NB4 (cell line): ENCODE data around the gene PSMC3.

ENCODE experiments used
- DNase-seq: peaks from one replicate; pipeline ENCODE4 v3.0.0; 2010; ENCODE audit warnings: low read depth
- H3K4me3 ChIP-seq: one replicate; pipeline ENCODE4 v1.5.1; 2011; ENCODE audit warnings: mild to moderate bottlenecking, low read depth, low read length, moderate library complexity
- MYC ChIP-seq: IDR thresholded peaks from 2 replicates; pipeline ENCODE4 v1.6.1; 2011; ENCODE audit warnings: low read depth, low read length
- POLR2A ChIP-seq: IDR thresholded peaks from 2 replicates; pipeline ENCODE4 v1.6.1; 2011; ENCODE audit warnings: mild to moderate bottlenecking; ENCODE audit not compliant: insufficient read length; ENCODE audit errors: extremely low read depth
- TF ChIP-seq, protein P1 (sequence below): IDR thresholded peaks from one replicate; pipeline ENCODE4 v1.5.1; 2012; ENCODE audit warnings: low read depth, low read length
- TF ChIP-seq, protein P2 (sequence below): IDR thresholded peaks from 2 replicates; pipeline ENCODE4 v1.6.1; 2011; ENCODE audit warnings: low read depth, low read length

Gene PSMC3

DNA sequence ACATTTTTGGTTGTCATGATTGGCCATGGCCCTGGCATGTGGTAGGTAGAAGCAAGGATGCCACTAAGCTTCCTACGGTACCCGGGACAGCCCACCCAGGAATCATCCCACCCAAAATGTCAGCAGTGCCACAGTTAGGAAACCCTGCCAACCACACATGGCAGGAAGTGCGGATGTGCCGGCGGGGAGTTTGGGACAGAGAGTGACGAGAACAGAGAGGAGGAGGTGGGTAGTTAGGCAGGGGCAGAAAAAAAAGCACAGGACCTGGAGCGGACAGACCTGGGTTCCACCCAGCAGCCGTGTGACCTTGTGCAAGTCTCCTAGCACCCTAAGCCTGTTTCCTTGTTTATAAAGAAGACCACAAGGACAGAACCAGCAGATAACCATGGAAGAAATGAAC, 51.2 kb downstream of the PSMC3 start:
- peak overlapping the region; percentile 90 for H3K4me3 ChIP-seq
- no peak for TF ChIP-seq POLR2A
- TF ChIP-seq, protein P1, sequence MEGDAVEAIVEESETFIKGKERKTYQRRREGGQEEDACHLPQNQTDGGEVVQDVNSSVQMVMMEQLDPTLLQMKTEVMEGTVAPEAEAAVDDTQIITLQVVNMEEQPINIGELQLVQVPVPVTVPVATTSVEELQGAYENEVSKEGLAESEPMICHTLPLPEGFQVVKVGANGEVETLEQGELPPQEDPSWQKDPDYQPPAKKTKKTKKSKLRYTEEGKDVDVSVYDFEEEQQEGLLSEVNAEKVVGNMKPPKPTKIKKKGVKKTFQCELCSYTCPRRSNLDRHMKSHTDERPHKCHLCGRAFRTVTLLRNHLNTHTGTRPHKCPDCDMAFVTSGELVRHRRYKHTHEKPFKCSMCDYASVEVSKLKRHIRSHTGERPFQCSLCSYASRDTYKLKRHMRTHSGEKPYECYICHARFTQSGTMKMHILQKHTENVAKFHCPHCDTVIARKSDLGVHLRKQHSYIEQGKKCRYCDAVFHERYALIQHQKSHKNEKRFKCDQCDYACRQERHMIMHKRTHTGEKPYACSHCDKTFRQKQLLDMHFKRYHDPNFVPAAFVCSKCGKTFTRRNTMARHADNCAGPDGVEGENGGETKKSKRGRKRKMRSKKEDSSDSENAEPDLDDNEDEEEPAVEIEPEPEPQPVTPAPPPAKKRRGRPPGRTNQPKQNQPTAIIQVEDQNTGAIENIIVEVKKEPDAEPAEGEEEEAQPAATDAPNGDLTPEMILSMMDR: no peak
- TF ChIP-seq, protein P2, sequence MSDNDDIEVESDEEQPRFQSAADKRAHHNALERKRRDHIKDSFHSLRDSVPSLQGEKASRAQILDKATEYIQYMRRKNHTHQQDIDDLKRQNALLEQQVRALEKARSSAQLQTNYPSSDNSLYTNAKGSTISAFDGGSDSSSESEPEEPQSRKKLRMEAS: no peak
- TF ChIP-seq MYC: no peak
- DNase-seq: no peak

DNA sequence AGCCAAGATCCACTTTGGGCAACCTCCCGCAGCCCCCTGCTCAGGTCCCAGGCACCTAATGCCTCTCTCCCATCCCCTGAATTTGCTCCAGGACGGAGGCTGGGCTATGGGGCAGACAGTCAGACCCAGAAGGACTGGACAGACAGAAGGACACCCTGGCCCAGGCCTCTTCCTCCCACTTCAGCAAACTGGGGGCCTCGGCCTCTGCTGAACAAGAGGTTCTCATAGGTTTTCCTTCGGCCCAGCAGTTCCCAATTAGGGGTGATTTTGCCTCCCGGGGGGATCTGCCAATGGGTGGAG, 51.6 kb downstream of the PSMC3 start:
- no peak for DNase-seq
- TF ChIP-seq, protein P1: no peak
- H3K4me3 ChIP-seq: peak overlapping the region; percentile 90

DNA sequence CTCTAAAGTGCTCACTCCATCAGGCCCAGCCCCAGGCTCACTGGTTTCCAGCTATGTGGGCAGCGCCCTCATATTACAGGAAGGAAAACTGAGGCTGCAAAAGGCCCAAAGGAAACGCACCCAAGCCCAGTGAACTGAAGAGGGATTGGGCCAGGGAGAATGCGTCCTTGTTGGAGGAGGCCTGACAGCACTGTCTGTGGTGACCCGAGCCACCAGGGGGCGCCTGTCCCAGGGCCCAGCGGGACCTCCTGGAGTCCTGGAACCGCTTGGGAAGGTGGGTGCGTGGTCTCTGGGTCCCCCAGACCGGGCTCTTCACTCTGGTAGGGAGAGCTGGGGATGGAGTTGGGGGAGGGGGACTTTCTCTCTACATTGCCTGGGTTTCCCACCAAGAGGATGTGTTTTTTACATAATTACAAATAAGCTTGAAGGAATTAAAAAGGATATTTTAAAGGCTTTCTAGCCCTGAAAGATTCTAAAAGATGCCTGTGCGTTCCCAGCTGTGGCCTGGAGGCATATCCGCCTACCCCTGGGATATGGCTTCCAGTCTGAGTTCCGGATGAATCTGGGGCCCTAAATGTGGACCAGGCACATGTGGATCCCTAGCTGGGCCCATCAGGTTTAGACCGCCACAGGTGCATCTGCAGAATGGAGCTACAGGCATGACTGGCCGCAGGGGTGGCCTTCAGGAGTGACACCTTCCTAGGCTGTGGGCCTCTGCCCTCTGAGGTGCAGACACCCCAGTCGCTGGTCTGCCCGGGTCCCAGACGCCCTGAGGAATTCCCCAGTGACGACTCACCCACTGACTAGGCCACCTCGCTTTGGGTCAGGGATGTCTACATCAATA, 52.1 kb downstream of the PSMC3 start:
- peak; percentile 73 for DNase-seq
- H3K4me3 ChIP-seq: peak overlapping the region; percentile 90
- TF ChIP-seq MYC: no peak
- TF ChIP-seq, protein P1: peak; percentile 79

DNA sequence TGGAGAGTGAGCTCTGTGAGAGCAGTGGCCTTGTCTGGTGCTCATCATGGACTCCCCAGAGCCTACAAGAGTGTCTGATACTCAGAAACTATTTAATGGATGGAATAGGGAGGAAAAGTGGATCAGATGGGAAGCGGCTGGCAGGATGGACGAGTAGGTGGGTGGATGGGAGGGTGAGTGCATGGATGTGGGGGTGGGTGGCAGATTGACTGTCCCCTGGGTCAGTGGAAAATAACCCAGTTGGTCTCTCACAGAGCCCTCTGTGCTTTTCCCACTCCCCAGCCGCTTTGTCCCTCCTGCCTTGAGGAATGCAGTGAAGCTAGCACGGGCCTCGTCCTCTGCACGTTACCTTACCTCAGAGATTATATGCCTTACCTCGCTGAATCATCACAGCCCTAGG, 53.8 kb downstream of the PSMC3 start:
- no peak for DNase-seq
- TF ChIP-seq, protein P2: no peak
- TF ChIP-seq, protein P1: no peak
- TF ChIP-seq MYC: no peak
- TF ChIP-seq POLR2A: no peak
- no peak overlapping the region for H3K4me3 ChIP-seq

DNA sequence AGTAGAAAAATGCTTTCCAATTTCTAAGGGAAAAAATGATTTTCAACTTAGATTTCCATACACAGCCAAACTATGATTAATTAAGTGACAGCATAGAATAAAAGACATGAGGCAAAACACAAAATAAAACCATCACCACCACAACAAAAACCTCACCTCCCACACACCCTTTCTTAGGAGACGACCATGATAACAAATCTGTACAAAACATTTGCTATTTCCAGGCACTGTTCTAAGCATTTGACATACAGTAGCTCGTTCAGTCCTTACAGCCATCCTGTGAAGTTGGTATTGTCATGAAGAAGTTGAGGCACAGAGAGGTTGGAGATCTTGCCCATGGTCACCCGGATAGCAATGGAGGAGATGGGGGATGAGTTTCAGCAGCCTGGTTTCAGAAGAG, 56.6 kb downstream of the PSMC3 start:
- TF ChIP-seq, protein P1: no peak
- TF ChIP-seq, protein P2: no peak
- TF ChIP-seq POLR2A (no peak), MYC (no peak)
- peak overlapping the region; percentile 16 for H3K4me3 ChIP-seq
- DNase-seq: no peak
